ENCODE data around the gene HSD17B8.

The HSD17B8 gene

DNA sequence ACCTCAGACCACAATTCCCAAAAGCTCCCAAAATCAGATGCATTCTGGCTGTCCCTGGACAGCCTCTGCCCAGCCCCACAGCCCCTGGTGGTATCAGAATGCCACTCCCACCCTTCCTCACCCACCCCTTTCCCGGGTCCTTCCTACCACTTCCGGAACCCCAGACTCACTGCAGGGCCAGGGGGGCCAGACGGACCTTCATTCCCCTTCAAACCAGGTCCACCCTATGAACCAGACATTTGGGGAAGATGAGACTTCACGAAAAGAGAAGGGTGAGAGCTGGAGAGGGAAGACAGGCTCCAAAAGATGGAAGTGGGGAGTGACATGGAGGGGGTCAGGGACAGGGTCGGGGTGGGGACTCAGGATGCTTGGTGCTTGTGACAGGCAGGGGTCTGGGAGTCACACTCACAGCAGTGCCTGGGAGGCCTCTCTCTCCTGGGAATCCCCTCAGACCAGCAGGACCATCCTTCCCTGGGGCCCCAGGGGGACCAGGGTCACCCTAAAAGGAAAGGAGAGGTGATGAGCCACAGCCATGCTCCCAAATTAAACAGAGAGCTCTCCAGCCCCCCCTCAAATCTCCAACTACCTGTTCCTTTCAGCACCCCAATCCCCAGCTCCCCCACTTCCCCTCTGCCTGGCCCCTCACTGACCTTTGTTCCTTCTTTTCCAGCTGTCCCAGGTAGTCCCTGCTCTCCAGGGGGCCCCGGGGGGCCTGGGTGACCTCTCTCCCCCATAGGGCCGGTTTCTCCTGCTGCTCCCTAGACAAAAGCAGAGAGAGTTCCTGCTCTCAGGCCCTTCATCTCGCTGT lies 32.4 kb upstream of the HSD17B8 start:
- DNase-seq, result no peak

DNA sequence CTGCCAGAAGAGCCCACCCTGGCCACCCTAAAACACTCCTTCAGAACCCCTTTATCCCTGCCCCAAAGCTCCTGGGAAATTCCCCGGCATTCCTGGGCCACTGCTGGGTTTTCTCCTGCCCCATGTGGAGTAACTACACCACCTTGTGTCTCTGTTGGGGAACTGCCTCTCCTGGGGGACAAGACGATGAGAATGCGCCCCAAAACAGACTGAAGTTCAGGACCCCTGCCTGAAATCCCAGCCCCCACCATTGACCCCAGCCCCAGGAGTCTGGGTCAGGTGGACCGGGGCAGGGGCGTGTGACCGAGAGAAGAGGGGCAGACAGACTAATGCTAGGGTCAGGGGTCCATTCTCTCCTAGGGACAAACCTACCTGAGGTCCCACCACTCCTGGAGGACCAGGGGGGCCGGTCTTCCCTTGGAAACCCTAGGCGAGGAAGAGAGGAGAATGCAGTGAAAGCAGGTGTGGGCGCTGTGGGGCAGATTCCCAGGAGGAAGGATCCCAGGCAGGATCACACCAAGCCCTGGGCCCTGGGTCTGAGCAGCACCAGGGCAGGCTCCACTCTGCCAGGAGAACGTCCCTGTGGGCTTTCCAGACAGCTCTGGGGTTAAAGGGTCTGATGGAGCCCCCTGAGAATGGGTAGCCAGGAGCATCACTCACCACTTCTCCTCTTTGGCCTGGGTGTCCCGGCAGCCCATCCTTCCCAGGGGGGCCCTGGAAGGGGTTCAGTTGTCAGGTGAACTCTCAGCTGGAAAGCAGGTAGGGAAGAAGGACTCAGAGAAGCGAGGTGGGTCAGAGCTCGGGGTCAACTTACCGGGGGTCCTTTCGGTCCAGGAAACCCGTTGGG lies 31.5 kb upstream of the HSD17B8 start:
- DNase-seq, result peak; percentile 25

DNA sequence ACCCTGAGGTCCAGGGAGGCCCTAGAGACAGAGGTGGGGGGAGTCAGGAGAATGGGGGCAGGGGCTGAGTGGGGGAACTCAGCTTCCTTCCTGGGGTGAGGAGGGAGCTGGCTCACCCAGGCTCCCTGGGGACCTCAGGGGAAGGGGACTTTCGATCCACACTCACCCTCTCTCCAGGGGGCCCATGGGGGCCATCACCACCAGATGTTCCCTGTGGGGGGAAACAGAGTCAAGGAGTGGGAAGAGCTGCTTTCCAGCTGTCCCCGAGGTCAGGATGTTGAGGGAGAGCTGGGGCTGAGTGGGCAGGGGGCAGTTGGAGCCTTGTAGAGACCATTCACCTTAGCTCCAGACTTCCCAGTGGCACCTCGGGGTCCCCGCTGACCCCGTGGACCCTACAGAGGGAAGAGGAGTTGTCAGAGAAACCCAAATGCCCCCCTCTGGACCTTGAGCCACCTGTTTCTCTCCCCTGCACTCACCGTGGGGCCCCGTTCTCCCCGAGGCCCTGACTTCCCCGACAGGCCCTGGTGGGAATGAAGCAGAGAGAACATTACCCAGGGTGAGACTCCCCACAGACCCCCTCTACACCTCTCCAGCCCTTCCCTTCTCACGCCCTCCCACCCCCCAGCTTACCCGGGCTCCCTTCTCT lies 30.8 kb upstream of the HSD17B8 start:
- DNase-seq, result no peak

DNA sequence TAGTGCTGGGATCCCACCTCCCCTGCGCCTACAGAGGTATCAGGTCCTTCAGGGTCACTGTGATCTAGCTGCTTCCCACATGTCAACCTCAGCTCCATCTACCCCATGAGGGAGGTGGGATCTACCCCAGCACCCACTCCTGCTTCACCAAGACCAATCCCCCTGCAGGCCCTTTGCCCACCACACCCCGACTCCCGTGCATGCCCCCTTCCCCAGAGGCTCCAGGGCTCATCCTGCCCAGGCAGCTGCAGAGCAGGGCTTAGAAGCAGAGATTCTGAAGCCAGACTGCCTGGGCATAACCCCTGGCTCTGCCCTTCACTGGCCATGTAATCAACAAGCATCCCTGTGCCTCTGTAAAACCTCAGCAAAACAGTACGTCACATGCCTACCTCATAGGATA lies 29.7 kb upstream of the HSD17B8 start:
- DNase-seq, result no peak

DNA sequence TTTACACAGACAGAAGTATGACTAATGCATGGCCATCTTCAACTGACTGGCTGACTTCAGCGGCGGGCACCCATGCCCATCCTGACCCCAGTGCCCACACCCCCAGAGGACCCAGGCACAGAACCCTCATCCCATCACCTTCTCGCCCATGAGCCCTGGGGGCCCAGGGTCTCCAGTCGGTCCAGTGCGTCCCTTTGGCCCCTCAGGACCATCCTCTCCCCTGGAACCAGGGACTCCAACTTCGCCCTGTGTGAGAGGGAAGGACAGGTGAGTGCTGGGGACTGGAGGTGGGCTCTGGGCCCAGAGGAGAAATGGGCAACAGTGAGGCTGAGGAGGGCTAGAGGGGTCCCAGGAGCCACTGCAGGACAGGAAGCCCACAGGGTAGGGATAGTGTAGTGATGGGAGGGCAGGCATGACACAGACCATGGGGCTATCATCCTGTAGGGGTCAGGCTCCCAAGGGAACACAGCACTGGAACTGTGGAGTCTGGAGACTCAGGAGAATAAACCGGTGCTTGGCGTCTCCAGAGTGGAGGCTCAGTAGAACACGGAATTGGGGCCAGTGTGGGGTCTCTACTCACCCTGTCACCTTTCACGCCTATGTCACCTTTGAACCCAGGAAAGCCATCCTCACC lies 28.9 kb upstream of the HSD17B8 start:
- DNase-seq, result peak; percentile 16

DNA sequence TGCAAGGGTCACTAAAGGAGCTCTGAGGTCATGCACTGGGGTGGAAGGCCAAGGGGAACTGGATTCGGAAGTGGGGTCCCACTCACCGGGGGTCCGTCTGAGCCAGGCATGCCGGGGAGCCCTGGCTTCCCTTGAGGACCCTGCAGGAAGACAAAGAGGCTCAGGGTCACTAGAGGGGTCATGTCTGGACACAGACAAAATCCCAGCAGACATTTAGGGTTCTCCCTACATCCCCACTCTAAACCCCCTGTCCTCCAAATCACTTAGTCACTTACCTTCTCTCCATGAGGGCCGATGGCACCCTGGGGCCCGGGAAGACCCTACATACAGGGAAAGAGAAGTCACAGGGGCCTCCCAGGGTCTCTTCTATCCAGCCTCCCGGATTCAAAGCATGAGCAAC lies 27.5 kb upstream of the HSD17B8 start:
- no peak for DNase-seq

DNA sequence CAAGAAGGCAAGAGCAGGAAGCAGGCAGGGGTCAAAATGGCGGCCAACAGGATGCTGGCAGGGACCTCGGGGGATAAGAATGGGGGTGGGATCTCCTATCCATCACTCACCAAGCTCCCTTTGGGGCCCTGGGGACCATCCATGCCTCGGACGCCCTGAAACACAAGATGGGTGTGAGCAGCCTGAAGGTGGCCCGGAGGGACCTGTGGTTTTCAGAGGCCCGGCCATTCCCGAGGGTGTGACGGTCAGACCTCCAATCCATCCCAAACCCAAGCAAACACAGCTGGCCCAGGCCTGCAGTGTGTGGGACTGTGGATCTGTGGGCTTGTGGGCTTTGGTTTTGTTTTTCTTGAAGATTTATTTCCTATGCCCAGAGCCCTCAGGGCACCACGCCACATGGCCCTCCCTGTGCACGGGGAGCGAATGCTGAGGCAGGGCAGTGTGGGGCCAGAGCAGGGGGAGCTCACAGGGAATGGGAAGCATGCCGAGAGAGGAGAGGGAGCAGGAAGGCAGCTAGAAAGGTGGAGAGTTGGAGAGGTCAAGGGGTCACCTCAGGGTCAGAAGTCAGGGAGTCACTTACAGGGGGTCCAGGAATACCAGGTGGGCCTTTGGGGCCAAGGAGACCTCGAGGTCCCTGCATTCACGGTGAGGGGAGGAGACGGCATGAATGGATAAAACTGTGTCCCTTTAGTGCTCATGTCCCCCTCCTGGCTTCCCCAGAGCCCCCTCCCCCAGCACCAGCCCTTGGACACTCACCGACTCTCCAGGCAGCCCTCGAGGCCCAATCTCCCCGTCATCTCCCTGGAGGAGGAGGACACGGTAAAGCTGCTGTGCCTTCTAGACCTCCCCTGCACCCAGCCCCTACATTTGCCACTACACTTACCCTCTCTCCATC lies 26.7 kb upstream of the HSD17B8 start:
- no peak for DNase-seq

DNA sequence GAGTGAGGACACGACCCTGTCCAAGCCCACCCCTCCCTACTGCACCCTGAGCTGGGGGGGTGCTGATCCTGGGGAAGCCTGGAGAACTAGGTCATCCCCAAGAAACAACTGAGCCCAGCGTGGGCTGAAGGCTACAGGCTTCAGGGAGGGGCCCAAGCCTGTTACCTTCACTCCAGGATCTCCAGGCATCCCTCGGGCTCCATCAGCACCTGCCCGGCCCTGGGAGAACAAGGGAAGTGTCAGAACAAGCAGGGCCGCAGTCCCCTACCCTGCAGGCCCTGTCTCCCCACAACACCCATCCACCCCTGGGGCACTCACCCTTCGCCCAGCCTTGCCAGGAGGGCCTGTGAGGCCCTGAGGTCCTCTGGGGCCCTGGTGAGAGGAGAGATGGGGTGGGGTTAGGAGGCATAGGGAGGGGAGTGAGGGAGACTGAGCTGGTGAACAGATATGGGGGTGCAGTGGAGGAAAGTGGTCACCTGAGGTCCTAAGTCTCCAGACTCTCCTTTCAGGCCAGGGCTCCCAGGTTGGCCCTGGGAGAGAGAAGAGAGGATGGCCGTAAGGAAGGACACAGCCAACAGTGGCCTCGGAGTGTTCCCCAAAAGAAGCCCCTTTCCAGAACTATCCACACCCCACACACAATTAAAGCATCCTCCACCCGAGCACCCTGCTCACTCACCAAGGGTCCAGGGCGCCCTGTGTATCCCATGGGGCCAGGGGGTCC lies 25.5 kb upstream of the HSD17B8 start:
- DNase-seq, result no peak

DNA sequence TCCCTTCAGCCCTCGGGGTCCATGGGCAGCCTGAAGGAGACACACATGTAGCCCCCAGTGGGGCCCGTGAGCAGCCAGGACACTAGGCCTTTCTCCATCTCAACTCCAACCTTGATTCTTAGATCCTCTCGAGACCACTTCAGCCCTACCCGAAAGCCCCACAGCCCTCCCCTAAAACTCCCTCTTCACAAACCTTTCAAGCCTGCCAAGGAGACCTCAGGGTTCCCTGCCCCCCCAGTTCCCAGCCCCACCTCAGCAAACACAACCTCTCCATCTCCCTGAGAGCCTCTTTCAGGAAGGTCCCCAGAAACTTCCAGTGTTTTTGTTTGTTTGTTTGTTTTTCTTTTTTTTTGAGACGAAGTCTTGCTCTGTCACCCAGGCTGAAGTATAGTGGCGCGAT lies 23.3 kb upstream of the HSD17B8 start:
- no peak for DNase-seq

DNA sequence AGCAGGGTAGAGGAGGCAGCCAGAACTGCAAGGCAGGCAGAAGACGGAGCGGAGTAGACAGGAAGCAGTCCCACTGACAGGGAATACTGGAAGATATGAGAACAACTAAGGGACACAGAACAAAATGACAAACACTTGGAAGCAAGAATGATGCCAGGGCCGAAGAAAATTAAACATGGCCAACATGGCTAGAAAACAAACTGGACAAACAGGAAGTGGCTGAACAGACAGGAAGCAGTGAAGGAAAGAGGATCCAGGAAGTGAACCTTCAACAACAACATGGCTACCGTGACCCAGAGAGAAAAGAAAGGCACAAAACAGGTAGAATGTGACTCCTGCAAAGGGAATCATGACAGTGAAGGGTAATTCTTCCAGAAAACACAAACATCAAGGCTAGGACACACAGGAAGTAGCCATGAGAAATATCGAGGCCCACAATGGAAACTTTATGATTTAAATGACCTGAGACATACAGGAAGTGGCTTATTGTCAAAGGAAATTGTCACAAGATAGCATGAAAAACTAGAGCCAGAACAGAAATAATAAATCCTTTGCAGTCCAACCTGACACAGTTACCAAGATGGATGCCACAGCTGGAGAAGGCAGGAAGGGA lies 21.3 kb upstream of the HSD17B8 start:
- DNase-seq, result no peak

DNA sequence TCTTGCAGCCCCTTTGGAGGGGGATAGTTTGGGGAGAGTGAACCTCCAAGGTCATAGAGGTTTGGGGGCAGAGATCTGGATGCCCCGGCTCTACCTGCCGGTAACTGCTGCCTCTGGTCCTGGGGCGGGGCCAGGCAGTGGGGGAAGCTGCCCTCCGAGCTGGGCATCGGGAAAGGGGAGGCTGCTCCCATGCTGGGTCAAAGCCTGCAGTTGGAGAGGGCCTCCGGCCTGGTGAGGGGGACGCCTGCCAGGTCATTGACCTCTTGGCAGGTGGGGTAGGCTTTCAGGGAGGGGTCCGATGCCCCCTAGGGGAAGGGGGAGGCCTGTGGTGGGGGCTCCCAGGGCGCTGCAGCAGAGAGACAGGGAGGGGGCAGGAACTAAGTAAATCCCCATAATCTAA lies 19.3 kb upstream of the HSD17B8 start:
- no peak for DNase-seq

DNA sequence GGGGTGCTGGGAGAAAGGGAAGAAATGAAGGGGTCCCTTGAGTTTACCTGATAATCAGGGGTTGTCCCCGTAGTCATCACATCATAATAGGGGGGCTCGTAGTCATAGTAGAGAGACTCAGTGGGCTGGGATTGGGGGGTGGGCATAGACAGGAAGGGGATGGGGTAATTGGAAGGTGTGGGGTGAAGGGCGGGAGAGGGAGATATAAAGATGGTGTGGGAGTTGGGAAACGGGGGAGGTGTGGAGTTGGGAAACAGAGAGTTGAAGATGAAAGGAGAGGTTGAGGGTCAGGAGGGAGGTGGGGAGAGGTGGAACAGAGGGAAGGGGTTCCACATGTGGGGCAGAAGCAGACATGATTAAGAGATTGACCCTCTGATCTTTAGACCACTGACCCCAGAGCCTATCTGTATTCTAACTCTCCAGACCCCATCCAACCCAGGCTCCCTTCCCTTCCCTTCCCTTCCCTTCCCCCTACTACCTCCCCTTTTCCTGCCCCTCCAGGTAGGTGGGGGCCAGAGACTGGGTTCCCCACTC lies 18.7 kb upstream of the HSD17B8 start:
- DNase-seq, result no peak

DNA sequence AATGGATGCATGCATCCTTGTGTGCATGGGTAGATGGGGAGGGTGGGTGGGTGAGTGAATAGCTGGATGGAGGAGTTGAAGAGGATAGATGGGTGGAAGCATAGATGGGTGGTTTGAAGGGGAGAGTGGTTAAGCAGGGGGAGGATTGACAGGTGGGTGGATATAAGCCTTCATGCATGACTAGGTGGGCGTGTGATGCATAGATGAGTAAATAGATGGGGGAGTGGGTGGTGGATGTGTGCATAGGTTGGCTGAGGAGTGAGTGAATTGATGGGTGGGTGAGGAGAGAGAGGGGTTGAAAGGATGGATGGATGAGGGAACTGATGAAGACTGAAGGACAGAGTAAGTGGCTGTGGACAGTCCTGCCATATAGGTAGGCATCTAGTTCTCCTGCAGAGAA lies 16.6 kb upstream of the HSD17B8 start:
- no peak for DNase-seq

DNA sequence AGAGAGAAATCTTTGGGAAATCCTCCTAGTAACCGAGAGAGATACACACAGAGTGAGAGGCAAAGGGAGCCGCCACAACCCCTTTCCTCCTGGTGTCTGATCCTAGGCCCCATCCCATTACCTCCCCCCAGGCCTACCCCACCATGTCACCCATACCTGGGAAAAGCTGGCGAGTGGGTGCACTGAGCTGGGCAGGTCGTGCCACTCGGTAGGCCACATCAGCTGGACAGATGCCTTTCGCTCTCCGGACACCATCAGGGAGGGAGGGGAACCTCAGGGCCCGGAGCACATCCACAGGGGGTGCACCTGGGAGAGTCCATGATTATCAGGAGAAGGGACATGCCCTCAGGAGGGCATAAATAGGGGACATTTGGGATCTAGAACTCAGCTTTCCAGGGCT lies 15.3 kb upstream of the HSD17B8 start:
- no peak for DNase-seq

DNA sequence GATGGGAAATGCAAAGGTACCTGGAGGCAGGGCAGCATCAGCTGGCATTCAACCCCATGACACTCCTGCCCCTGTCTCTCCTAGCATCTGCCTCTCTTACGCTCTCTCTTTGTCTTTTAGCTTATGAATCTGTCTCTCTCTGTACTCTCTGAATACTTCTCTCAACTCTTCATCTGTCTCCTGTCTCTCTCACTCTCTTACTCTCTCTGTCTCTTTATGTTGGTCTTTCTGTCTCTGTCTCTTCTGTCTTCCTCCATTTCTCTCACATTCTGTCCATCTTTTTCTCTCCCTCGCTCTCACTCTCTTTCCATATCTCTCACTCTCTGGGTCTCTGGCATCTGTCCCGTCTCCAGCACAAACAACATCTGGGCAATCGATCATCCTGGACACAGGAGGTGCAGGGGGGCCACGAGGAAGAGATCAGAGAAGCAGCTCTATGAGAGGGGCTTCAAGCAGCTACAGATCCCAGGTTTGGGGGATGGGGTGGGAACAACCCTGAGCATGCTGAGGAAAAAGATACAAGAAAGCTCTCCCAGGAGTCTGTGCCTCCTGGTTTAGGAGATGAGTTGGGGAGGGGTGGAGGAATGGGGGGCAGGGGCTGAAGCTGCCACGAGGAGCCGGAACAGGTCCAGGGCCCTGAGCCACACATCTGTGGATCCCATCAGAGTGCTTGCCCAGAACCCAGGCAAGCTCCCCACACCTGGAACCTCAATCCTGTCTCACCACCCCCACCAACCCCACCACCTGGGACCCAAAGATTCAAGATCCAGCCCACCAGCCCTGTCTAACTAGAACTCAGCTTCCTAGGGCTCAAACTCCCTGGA lies 14.6 kb upstream of the HSD17B8 start:
- DNase-seq, result no peak

DNA sequence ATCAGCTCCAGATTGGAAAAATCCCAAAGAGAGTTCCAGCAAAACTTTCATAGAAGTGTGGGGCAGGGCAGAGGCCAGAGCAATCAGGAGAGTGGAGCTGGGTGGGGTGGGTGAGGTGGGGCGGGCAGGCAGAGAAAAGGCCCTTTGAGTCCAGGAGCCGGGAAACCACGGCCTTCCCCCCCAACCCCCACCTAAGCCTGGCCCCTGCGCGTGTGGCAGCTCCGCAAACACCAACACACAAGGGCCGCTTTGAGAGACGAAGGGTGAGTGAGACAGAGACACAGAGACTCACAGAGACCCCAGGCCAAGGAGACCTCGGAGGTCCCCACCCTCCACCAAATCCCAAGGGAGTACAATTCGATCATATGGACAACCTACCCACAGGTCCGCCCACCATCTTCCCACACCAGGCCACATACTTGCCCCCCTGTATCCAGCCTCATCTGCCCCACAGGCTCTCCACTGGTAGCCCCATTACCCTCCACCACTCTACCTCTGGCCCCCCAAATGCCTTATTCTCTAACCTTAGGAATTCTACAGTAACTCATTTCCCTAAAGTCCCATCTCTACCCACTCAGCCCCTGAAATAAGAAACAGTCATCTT lies 13.8 kb upstream of the HSD17B8 start:
- no peak for DNase-seq

DNA sequence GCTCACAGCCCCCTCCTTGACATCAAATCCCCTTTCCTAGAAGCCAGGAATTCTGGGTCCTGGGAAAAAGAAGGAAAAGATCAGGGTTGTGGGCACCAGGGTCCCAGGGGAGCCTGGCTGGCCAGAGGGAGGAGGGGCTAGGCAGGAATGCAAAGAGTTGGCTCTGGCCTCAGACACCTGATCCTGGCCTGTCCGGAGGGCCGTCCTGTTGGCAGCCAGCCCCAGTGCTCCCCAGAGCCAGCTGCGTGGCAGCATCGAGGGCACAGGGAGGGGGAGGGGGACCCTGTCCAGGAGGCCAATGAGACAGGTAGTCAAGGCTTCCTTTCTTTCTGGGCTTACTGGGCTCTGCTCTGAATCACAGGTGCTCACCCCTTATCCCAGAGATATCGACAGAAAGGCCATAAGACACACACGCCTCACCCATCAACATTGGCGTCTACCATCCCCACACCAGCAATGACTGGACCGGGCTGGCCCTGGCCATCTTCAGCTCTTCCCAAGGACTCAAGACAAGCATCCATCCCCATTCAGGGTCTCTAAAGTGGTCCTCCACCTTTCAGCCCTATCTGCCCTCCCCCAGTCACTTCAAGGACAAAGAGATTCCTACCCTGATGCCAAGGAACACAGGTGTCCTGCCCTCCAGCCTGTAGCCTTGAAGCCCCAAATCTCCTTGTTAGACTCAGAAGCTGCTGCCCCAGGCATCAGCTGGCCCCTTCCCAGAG lies 12.9 kb upstream of the HSD17B8 start:
- no peak for DNase-seq

DNA sequence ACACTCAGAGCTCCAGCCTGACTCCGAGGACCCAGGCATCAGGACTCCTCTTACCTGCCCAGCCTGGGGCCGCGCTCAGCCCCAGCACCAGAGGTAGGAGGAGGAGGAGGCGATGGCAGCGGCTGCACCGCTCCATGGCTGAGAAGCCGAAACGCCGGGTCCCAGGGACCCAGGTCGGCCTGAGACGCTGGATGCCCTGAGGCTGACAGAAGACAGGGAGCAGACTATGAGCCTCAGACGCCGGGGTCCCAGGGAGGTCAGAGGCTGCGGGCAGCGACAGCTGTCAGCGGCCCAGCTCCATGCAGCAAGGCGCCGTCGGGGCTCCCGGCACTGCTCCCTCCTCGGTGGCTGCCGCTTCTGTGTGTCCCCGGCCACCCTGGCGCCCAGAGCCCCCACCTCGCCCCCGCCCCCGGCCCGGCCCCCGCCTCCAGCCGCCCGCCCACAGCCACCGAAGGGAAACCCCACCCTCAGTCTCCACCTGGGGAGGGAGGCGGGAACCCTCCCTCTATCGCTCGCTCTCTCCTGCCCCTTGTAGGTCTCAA lies 12.3 kb upstream of the HSD17B8 start, which contains the start of gene COL11A2:
Gene COL11A2, minus strand, starts transcription at position 363 of the 542 bp plus-strand sequence. Its CDS starts 227 bp downstream, at position 136.
- peak; percentile 32 for DNase-seq

Data from NCI-H82 (cell line).